ENCODE measurements around the gene EVC2.

The EVC2 gene

DNA sequence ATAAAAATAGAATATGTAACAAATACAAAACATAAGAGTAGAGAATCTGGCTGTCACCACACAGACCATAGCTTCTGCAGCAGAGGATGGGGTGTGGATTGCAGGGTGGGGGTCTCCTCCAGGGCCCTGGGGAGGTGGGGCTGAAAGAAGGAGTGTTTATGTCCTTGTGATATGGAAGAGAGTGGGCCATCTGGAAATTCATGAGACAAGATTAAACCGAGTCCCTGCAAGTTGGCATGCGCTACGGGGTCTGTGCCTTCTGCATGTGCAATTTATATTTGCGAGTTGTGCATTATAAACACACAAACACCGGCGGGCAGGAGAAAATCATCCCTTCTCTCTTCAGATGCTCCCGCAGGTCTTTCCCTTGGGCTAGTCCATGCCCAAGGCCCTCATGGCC lies 145.9 kb downstream of the EVC2 start:
- DNase-seq (ENCODE audit: low spot score): no peak

DNA sequence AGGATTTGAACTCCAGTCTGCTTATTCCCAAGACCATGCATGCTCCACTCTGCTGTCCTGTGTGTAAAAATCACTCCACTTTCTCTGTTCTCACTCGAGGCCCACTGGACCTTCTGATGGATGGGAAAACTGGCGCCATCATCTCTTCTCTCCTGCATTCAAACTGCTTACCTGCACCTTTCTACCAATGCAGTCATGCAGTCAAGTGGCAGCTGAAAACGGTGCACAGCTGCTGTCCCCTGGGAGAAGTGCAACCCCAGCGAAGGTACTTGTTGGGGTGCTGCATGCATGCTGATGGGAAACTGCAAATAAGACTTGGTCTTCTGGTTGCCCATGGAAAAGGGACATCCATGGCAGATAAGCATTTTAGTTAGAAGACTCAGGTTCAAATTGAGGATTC lies 147.1 kb downstream of the EVC2 start:
- DNase-seq (ENCODE audit: low spot score): no peak

DNA sequence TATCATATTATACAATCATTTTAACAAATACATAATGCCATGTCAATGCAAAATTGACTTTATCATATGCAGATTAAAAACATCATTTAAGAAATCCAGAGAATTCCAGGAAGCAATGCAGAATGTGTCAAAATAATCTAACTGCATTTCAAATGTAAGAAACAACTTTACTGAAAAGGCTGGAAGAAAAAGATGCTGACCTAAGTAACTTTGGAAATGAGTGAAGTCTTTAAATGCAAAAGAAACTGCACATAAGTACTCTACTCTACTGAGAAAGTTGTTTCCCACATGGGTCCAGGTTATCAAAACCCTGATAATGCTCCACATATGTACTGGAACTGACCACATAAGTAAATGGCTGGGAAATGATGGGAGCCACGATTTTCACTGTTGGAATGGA lies 149.9 kb downstream of the EVC2 start:
- no peak for DNase-seq (ENCODE audit: low spot score)

DNA sequence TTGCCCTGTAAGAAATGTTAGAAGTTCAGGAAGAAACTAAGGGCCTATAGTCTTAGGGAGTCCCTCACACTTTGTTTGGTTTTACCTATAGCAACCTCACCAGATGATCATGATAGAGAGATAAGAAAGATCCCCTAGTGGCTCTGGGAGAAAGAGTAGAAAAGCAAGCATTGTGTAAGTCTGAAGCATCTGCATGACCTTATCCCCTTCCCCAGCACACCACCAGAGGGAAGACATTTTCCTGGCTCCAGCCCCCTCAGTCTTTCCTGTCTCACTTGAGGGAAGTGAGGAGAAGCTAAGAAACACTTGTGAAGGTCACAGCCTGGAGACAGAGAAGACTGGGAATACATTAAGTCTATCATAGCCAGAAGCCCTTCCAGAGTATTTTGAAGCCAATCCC lies 154.0 kb downstream of the EVC2 start:
- no peak for DNase-seq (ENCODE audit: low spot score)

DNA sequence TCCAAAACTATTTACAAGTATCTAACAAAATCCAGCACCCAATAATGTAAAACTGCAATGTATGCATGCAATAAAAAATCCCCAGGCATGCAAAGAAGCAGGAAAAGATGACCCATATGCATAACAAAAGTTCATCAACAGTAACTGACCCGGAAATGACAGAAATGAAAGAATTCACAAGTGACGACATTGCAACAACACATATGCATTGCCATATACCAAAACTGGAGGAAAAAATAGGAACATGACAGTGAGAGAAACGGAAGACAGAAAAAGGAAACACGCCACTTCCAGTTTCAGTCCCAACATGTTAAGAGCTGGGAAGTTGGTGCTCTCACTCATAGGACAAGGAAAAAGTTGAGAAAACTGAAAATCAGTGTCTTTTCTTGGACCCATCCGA lies 154.6 kb downstream of the EVC2 start:
- DNase-seq (ENCODE audit: low spot score): no peak

DNA sequence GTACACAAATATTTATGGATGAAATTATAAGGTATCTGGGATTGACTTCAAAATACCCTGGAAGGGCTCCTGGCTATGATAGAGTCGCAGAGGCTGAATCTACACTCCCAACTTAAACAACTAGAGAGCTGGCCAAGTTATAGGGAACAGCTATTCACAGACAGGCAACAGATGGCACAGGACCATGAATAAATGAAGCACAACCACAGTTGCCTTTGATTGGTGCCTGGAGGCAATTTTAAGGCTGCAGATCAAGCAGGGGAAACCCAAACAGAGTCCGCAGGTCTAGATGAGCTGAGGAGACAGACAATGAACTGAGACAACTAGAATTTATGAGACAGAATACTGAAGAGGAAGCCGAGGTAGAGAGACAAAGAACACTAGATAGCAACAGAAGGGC lies 155.9 kb downstream of the EVC2 start:
- DNase-seq (ENCODE audit: low spot score): no peak

DNA sequence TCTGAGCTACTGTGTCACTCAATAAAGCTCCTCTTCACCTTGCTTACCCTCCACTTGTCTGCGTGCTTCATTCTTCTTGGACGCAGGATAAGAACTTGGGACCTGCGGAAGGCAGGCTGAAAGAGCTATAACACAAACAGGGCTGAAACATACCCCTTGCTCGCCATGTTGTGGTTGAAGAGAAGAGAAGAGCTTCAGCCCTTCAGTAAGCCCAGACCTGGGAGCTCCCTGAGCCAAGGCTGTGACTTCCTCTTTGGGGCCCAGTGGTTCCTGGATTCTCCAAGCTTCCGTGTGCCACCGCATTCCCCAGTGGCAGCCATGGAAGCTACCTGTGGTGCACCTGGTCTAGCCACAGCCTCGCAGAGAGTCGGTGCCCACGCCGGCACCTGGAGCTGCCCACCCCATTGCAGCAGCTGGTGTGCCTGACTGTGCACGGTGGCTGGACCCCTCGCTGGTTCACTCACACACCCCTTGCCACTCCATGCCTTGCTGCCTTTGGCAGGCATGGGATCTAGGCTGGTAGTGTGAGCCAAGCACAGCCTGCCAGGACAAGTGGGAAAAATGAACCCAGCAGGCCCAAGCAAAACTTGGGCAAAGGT lies 160.6 kb downstream of the EVC2 start:
- no peak for DNase-seq (ENCODE audit: low spot score)

DNA sequence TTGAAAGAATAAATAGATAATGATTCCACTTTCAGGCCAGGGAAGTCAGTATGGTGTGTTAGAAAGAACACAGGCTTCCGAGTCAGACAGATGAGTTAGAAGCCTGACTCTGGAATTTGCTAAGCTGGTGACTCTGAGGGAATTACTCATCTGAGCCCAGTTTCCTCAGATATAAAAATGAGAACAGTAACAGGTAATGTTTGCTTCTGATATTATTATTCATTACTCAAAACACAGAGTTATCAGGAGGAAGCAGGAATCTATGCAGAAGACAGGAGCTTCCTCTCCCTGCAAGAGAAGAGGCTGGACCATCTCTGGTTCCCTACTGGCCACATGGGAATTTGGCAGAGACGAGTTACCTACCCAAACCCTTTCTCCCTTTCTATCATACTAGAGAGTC lies 163.1 kb downstream of the EVC2 start:
- no peak for DNase-seq (ENCODE audit: low spot score)

DNA sequence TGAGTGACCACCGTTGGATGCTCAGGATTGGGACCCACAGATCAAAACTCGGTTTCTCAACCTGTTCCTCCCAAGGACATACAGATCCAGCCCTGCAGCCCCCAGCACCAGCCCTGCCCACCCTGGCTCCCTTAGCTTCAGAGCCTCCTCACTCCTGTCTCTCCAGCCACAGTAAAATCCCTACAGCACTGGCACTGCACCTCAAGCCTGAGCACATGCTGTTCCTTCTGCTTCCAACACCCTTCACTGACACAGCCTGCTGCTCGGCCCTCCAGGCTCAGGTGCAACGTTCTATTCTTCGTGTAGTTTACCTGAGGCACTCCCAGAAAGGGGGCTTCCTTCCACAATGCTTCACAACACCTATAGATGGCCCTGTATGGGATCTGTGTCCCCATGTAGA lies 163.6 kb downstream of the EVC2 start:
- DNase-seq (ENCODE audit: low spot score): no peak

DNA sequence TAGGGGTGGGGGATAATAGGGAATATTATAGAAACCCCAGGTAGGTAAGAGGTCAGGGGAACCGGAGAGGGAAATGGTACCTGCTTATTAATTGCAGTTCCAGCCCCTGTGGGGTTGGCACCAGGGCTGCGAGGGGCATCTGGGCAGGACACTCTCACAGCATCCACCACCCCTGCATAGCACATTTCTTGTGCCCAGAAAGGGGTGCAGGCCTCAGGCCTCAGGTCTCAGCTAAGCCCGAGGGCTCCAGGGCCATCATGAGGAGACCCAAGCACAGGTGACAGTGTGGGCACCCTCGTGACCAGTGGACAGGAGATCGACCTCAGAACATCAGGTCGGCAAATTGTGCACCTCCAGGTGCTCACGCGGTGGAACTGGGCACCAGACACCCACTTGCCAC lies 164.7 kb downstream of the EVC2 start:
- DNase-seq (ENCODE audit: low spot score): no peak

DNA sequence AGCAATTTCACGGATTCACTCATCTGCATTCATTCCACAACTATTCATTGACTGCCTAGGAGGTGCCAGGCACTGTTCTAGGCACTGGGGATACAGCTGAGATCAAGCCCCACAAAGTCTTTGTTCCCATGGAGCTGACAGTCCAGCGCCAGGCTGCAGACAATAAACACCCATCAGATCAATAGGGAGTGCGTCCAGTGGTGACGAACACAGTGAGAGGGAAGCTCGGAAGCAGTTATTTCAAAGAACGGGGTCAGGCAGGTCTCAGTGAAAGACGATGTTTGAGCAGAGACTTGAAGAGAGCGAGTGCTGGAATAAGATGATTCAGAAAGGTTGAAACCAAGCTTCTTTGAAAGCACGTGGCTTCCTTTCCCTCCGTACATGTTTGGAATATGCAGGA lies 167.2 kb downstream of the EVC2 start:
- no peak for DNase-seq (ENCODE audit: low spot score)

DNA sequence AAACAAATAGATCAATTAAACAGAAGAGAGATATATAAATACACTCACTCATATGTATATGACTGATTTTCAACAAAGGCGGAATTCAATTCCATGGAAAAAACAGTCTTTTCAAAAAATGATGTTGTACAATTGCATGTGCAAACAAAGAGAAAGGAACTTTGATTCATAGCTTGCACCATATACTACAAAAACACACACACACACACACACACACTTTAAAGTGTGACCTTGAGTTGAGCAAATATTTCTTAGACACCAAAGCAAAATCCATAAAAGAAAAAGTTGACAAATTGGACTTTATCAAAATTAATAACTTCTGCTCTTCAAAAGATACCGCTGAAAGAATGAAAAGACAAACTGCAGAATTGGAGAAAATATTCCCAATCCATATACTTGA lies 168.8 kb downstream of the EVC2 start:
- DNase-seq (ENCODE audit: low spot score): no peak

DNA sequence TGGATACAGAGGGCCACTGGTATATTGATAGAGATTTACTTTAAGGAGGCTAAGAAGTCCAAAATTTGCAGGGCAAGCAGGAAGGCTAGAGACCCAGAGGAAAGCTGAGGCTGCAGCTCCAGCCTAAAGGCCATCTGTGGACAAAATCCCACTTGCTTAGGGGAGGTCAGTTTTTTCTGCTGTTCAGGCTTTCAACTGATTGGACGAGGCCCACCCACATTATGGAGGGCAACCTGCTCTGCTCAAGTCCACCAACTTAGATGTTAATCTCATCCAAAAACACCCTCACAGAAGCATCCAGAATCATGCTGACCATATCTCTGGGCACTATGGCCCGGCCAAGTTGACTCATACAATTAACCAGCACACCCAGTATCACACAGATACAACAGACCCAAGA lies 176.3 kb downstream of the EVC2 start:
- DNase-seq (ENCODE audit: low spot score): no peak

DNA sequence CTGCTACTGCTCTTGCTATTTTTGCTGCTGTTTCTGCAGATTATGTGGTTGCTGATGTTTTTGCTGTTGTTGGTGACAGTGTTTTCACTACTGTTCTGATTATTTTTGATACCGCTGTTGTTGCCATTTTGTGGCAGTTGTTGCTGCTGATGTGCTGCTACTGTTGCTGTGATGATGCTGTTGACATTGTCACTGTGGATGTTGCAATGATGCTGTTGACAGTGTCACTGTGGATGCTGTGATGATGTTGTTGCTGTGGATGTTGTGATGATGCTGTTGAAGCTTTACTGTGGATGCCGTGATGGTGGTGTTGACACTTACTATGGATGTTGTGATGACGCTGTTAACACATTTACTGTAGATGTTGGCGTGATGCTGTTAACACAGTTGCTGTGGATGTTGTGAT lies 180.3 kb downstream of the EVC2 start:
- DNase-seq (ENCODE audit: low spot score): no peak

DNA sequence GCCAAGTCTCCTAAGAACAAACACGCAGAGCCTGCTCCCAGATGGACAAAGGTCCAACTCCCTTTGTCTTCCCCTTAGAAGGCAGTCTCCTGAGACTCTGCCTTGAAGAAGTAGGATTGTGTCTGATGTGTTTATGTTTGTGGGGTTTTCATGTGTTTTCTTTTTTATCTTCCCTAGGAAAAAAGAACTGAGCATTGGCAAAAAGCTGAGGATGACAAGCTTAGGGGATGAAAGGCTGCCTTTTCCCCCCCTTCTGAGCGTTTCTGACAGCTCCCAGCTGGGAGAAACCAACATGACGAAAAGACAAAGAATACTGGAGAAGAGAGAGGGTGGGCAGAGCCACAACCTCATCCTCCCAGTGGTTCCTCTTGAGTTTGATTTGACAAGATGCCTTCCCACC lies 181.1 kb downstream of the EVC2 start:
- no peak for DNase-seq (ENCODE audit: low spot score)

DNA sequence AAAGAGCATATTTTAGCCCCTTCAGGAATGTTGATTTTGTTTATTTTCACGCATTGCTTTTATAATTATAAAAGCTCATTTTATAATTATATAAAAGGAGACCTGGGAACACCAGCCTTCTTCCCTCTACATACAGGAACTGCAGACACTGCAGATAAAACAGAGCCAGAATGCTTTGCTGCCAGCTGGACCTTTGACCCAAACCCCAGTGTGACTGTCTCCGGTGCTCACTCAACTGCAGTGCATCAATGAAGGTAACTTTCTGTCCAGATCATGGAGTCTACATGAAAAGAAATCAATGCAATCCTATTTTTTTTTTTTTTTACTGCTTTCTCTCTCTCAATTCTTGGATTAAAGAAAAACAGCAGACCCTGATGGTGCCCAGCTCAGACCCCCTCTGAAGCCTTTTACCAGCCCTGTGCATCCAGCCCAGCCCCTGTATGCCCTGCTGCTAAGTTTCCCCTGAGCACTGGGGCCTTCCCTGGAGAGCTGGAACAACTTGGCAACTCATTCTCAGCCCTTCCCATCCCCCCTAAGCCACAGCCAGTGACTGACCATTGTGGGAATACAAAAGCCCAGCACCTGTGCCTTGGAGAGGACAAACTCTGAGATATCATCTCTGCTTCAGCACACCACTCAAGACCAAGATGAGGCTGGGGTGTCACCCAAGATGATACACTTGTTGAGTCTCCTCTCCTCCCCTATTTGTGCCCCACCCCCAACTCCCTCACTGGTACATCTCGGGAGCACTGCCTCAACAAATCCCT lies 182.1 kb downstream of the EVC2 start:
- no peak for DNase-seq (ENCODE audit: low spot score)

DNA sequence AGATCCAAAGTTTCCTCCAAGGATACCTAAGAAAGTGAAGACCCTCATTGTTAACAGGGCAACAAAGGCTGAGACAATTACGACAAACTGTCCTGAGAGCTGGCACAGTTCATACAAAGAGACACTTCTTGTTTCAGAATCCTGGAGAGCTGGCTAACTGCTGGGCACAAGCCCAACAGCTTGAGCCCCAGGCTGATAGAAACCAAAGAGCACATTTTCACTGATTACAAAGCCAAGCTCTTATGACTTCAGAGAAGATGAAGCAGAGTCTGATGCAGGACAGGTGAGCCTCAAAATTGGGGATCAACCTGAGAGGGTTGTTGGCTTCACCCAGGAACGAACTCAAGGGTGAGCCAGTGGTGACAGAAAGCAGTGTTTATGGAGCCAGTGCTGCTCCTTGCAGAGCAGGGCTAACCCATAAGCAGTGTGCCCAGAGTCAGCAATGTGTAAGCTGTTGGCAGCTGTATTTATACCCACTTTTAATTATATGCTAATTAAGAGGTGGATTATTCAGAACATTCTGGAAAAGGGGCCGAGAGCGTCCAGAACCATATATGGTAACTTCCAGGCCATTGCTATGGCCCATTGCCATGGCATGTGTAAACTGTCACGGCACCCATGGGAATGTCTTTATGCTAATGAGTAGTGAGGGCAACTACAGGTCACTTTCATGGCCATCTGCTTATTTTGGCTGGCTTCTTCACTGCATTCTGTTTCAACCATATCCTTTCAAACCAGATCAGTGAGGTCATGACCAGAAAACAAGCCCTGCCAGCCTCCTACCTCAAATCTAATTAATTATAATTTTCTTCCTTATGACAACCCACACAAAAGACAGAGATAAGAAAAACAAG lies 183.7 kb downstream of the EVC2 start:
- no peak for DNase-seq (ENCODE audit: low spot score)

DNA sequence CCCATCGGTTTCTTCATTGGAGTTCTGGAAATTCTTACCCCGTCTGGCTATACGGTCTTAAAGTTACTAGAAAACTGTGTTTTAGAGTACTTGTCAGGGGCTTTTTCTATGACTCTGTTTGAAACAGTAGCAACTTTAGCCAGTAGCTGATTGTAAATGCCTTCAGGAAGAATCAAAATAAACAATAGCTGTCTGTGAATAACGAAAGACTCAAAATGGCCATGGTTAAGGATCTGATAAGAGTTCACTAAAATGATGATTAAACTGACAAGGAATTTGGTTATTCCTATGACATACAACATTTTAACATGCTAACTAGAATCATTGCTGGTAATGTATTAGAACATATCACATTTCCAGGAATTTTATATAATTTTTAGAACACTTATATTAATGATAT lies 191.0 kb downstream of the EVC2 start:
- DNase-seq (ENCODE audit: low spot score): no peak

DNA sequence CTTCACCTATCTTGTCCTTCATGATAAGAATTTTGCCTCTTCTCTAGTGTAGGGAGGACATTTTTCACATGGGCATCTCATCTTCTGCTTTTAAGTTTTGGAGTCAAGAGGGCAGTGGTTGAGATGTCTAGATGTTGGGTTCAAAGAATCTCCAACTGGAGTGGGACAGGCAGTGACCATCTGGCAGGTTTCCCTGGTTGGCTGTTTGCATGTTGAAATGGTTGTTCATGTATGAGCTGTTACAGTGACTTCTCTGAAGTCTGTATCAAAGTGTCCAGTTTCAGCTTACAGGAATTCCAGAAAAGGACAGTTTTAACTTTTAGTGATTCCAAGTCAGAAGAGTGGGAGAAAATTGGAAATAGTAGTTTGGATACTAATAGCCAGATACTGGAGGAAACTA lies 192.7 kb downstream of the EVC2 start:
- DNase-seq (ENCODE audit: low spot score): no peak

All from LoVo (cell line).